ENCODE measurements around the gene HMOX1.

HMOX1 gene

GRCh38 chr22:35409783-35410662, 29.1 kb downstream of the HMOX1 start:
- no peak for DNase-seq

- DNase-seq = no peak
Observed at GRCh38 chr22:35410663-35411034, 29.8 kb downstream of the HMOX1 start.

- DNase-seq = no peak
Observed at GRCh38 chr22:35411102-35411501, 30.2 kb downstream of the HMOX1 start.

- no peak for DNase-seq
Observed at GRCh38 chr22:35413624-35414023, 32.7 kb downstream of the HMOX1 start.

- DNase-seq = no peak
Observed at GRCh38 chr22:35417606-35418005, 36.7 kb downstream of the HMOX1 start.

DNA sequence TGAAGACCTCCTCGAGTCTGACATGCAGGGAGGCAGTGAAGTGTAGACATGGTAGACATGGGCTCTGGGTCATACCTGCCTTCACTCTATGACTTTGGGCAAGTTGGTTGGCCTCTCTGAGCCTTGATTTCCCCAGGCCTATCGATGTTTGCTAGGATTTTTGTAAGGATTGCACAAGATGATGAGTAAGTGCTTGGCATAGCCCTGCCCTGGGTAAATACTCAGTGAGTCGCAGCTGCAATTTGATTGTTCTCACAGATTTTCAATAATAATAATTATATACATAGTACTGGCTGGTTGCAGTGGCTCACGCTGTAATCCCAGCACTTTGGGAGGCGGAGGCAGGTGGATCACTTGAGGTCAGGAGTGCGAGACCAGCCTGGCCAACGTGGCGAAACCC, 37.2 kb downstream of the HMOX1 start:
- no peak for DNase-seq

- no peak for DNase-seq
Observed at GRCh38 chr22:35418731-35419130, 37.8 kb downstream of the HMOX1 start.

DNA sequence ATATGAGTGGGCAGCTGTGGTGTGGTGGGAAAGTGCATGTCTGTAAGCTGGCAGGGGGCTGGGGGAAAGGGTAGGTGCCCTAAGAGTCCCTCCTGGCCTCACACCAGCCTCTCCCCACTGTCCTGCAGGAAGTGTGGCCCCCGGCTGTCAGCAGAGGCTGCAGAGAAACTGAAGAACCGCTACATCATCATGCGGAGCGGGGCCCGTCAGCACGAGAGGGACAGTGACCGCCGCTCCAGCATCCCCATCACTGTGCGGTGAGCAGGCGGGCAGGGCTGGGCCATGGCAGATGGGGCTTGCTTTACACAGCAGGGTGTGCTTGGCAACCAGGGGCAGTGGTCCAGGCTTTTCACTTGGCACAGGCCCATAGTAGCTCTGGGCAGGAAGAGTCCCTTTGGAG, 38.9 kb downstream of the HMOX1 start:
- no peak for DNase-seq

- DNase-seq = no peak
Observed at GRCh38 chr22:35421121-35421520, 40.2 kb downstream of the HMOX1 start.

GRCh38 chr22:35422145-35422544, 41.2 kb downstream of the HMOX1 start:
- no peak for DNase-seq

- no peak for DNase-seq
Observed at GRCh38 chr22:35422936-35423335, 42.0 kb downstream of the HMOX1 start.

- no peak for DNase-seq
Observed at GRCh38 chr22:35424081-35424480, 43.2 kb downstream of the HMOX1 start.

DNA sequence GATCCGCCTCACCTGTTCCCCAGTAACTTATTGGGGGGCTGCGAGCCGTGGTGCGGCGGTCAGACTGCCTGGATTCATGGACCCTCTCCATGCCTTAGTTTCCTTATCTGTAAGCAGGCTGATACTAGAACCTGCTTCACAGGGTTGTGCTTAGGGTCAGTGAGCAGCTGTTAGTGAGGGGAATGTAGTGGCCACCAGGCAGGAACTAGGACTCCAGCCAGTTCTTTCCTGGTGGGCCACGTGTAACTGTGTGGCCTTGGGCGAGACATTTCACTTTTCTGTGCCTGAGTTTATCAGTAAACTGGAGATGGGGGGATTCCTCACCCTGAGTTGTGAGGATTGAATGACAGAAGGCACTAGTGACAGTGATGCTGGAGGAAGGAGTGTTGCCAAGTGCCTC, 43.9 kb downstream of the HMOX1 start:
- no peak for DNase-seq

- no peak for DNase-seq
Observed at GRCh38 chr22:35425546-35425945, 44.6 kb downstream of the HMOX1 start.

GRCh38 chr22:35425971-35426800, 45.3 kb downstream of the HMOX1 start:
- DNase-seq = peak; percentile 8

- DNase-seq = peak; percentile 18
Observed at GRCh38 chr22:35426801-35427140, 45.9 kb downstream of the HMOX1 start.

GRCh38 chr22:35430897-35431322, 50.0 kb downstream of the HMOX1 start:
- DNase-seq = no peak

GRCh38 chr22:35431483-35432227, 50.8 kb downstream of the HMOX1 start:
- DNase-seq = no peak

DNA sequence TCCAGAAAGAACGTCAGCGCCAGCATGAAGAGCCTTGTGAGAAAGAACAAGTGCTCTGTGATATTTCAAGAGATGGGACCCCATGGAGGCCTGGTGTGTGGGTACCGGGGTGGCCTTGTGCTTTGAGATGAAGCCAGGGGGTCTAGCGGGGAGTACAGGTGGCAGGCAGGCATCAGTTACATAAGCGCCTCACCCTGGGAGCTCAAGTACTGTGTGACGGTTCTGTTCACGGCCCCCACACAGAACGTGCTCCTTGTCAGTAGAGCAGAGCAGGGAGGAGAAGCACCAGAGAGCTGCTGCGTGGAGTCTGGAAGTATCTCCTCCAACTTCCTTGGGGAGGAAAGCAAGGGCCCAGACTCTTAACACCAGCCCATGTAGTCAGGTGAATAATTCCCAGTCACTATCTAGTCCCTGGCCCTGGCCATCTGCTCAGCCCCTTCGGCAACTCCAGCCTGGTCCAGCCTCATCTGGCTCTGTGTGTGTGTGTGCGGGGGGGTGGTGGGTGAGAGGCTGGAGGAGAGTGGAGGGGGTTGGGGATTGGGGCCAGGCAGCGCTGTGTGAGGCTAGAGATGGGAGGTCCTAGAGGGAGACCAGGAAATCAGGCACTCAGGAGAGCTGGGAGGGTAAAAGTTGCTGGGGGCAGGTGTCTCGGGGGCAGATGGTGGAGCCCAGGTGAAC, 51.5 kb downstream of the HMOX1 start:
- no peak for DNase-seq

GRCh38 chr22:35434061-35434710, 53.3 kb downstream of the HMOX1 start:
- DNase-seq = no peak

- DNase-seq = no peak
Observed at GRCh38 chr22:35435201-35435740, 54.4 kb downstream of the HMOX1 start.

DNA sequence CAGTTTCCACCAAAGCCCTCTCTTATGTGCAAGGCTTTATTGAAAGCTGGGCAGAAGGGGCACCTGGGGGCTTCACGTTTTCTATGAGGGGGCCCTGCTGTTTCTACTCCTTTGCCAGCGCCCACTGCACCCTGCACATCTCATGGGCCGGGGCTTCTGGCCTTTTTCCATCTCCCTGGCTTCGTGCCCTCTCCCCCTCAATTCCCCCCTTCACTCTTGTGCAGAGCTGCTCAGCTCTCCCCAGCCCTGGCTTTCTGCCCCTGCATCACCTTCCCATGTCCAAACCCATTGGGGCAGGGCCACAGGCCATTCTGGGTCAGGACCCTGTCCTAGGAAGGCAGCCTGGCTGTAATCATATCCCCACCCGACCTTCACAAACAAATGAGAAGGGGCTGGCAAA, 55.5 kb downstream of the HMOX1 start:
- DNase-seq = no peak

All from NCI-H187 treated with DMSO at 0.1 percent for 48 hours (cell line).